ENCODE measurements around the gene TTC21A. TPM values are rescaled to one million over a fixed set of nuclear protein-coding genes. Genes with fewer than 3 reads are reported as not detected.

Gene TTC21A
- total and polyA plus RNA-seq, 10 of the 15 experiments (the other 5 are each of a cell fraction or from before 2014, with no cell fraction given): 0.62 to 3.2 (median 1.2) TPM

DNA sequence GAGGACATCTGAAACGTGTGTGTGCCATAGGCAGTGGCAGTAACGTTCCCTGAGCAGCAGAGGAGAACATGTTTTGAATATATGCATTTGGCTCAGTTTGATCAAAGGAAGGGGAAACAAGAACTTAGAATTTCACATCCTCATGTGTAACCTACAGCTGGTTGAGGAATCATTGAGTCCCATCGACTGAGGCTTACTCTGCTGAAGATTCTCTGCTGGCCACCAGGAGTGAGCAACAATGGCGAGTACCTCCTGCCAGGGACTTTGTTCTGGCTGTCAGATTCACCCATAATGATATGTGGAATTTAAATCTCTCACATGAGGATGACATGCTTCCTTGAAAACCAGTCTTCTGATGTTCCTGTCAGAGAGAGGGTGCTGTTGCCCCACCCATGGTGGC is 21.3 kb upstream of the TTC21A start (continued):
- TF ChIP-seq NFXL1 (IDR thresholded peaks at IDR 0.05; ENCODE audit: borderline replicate concordance) (no peak), JUND (IDR thresholded peaks at IDR 0.05; ENCODE audit: low read depth, low read length) (no peak)
- TF ChIP-seq, protein P1, sequence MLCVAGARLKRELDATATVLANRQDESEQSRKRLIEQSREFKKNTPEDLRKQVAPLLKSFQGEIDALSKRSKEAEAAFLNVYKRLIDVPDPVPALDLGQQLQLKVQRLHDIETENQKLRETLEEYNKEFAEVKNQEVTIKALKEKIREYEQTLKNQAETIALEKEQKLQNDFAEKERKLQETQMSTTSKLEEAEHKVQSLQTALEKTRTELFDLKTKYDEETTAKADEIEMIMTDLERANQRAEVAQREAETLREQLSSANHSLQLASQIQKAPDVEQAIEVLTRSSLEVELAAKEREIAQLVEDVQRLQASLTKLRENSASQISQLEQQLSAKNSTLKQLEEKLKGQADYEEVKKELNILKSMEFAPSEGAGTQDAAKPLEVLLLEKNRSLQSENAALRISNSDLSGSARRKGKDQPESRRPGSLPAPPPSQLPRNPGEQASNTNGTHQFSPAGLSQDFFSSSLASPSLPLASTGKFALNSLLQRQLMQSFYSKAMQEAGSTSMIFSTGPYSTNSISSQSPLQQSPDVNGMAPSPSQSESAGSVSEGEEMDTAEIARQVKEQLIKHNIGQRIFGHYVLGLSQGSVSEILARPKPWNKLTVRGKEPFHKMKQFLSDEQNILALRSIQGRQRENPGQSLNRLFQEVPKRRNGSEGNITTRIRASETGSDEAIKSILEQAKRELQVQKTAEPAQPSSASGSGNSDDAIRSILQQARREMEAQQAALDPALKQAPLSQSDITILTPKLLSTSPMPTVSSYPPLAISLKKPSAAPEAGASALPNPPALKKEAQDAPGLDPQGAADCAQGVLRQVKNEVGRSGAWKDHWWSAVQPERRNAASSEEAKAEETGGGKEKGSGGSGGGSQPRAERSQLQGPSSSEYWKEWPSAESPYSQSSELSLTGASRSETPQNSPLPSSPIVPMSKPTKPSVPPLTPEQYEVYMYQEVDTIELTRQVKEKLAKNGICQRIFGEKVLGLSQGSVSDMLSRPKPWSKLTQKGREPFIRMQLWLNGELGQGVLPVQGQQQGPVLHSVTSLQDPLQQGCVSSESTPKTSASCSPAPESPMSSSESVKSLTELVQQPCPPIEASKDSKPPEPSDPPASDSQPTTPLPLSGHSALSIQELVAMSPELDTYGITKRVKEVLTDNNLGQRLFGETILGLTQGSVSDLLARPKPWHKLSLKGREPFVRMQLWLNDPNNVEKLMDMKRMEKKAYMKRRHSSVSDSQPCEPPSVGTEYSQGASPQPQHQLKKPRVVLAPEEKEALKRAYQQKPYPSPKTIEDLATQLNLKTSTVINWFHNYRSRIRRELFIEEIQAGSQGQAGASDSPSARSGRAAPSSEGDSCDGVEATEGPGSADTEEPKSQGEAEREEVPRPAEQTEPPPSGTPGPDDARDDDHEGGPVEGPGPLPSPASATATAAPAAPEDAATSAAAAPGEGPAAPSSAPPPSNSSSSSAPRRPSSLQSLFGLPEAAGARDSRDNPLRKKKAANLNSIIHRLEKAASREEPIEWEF (IDR thresholded peaks at IDR 0.05; ENCODE audit: insufficient replicate concordance, low read depth, low read length): no peak

DNA sequence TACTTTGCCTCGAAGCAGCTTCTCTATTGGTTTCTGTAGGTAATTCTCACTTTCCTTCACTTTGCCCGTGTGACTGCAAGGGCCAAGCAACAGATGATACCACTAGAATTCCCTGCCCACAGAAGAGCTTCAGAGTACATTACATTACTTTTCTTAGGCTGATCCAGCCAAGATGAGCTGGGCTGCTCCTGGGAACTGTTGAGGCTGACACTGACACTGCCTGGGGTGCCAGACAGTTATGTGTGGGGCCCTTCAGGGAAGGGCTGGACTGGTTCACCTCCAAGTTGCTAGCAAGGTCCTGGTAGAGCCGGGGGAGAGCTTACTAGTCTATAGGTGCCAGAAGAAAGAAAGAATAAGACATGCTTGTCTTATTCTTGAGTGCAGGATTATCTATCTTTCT is 19.0 kb upstream of the TTC21A start:
- FAIRE-seq (no peak), ATAC-seq (no peak), DNase-seq (ENCODE audit: low read depth, low spot score) (no peak)
- peaks cover 4 to 14% of the 10 kb centered on the region in 2 experiments; a peak in 3 of 4 replicates for H3K36me3 ChIP-seq (ENCODE audit: control insufficient read depth in 2 of 2, insufficient read depth in 2 of 2, low read length in 1 of 2)
- 0 out of 2 replicates have a peak, but pooled peaks cover 2% of the 10 kb centered on the region for H3K4me1 ChIP-seq (ENCODE audit: control insufficient read depth, insufficient read depth, low read length)
- H3K27ac ChIP-seq (ENCODE audit: control insufficient read depth, insufficient read depth): no peak overlapping the region
- no peak overlapping the region for H3K4me3 ChIP-seq
- no peaks in the 10 kb centered on the region for H3K27me3 ChIP-seq (replicated peaks in 1 of 2; ENCODE audit: control insufficient read depth in 2 of 2, insufficient read depth in 2 of 2, low read length in 1 of 2)
- SMC1A ChIA-PET (ENCODE audit: uncharacterized antibody, unreplicated experiment): interaction anchor here (1.3 to 1.6 kb wide), 5 partner anchors 8 to 200 kb away, joined by 3 to 6 read pairs (median 5); no protein-coding TSS in a partner anchor
- H3K9ac ChIP-seq (ENCODE audit: control insufficient read depth, insufficient read depth, low read length): no peak overlapping the region
- no peaks in the 10 kb centered on the region for H3K79me2 ChIP-seq (ENCODE audit: control insufficient read depth, insufficient read depth, low read length)
- no peaks in the 10 kb centered on the region for H3K9me3 ChIP-seq (replicated peaks; ENCODE audit: control insufficient read depth, insufficient read depth, low read length)
- no peak overlapping the region for H3K4me2 ChIP-seq (ENCODE audit: control insufficient read depth, insufficient read depth)
- RAD21 ChIA-PET (ENCODE audit: unreplicated experiment): interaction anchor here (1.7 kb wide), 1 partner anchor 20 kb away, joined by 4 read pairs; the partner anchor contains the start of gene TTC21A
- WGBS (ENCODE audit: insufficient coverage, insufficient replicate concordance, low lambda C conversion rate, missing lambda C conversion rate): 93% methylated on average over 3 of the region's 3 CpGs
- intact Hi-C loops (cut with micrococcal nuclease; ENCODE audit: unreplicated experiment) (no loop called here), in situ Hi-C loops (cut with MboI) (no loop called here)
- no peak overlapping the region for H2AFZ ChIP-seq (ENCODE audit: control insufficient read depth, low read depth, low read length)
- CTCF ChIA-PET: interaction anchor here (0.6 to 1.7 kb wide), 4 partner anchors 20 to 203 kb away, joined by 3 to 5 read pairs (median 4); no protein-coding TSS in a partner anchor
- POLR2A ChIA-PET: no interaction called here
- no TSS peak for BruUV-seq (replicated peaks)
- H4K20me1 ChIP-seq (ENCODE audit: control insufficient read depth, insufficient read depth): no peaks in the 10 kb centered on the region
- TF ChIP-seq, protein P2, sequence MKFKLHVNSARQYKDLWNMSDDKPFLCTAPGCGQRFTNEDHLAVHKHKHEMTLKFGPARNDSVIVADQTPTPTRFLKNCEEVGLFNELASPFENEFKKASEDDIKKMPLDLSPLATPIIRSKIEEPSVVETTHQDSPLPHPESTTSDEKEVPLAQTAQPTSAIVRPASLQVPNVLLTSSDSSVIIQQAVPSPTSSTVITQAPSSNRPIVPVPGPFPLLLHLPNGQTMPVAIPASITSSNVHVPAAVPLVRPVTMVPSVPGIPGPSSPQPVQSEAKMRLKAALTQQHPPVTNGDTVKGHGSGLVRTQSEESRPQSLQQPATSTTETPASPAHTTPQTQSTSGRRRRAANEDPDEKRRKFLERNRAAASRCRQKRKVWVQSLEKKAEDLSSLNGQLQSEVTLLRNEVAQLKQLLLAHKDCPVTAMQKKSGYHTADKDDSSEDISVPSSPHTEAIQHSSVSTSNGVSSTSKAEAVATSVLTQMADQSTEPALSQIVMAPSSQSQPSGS (IDR thresholded peaks at IDR 0.05; ENCODE audit: low read length): no peak
- TF ChIP-seq SMAD5 (IDR thresholded peaks at IDR 0.05; ENCODE audit: low read depth): no peak
- TF ChIP-seq EZH2 (IDR thresholded peaks at IDR 0.05; ENCODE audit: borderline replicate concordance, control insufficient read depth, low read depth, low read length): no peak
- no peak for TF ChIP-seq EED (IDR thresholded peaks at IDR 0.05; ENCODE audit: low read depth)
- TF ChIP-seq ZNF207 (IDR thresholded peaks at IDR 0.05; ENCODE audit: borderline replicate concordance): no peak
- TF ChIP-seq ZZZ3 (IDR thresholded peaks at IDR 0.05; ENCODE audit: control insufficient read depth, insufficient read length, low read depth): no peak
- no peak for TF ChIP-seq RAD21 (IDR thresholded peaks at IDR 0.05; ENCODE audit: insufficient read depth, low read depth, low read length)
- no peak for TF ChIP-seq NFYA (IDR thresholded peaks at IDR 0.05; ENCODE audit: borderline replicate concordance, low read depth, low read length)
- no peak for TF ChIP-seq FOS (IDR thresholded peaks at IDR 0.05; ENCODE audit: borderline replicate concordance, extremely low read depth, insufficient read length)
- no peak for TF ChIP-seq KDM1A (IDR thresholded peaks at IDR 0.05; ENCODE audit: borderline replicate concordance)
- no peak for TF ChIP-seq RBBP5 (conservative IDR thresholded peaks at IDR 0.05)
- TF ChIP-seq PAX8 (IDR thresholded peaks at IDR 0.05): no peak
- no peak for TF ChIP-seq GABPA (IDR thresholded peaks at IDR 0.05; ENCODE audit: low read depth)
